ENCODE data around the gene BASP1.

The BASP1 gene, protein sequence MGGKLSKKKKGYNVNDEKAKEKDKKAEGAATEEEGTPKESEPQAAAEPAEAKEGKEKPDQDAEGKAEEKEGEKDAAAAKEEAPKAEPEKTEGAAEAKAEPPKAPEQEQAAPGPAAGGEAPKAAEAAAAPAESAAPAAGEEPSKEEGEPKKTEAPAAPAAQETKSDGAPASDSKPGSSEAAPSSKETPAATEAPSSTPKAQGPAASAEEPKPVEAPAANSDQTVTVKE

DNA sequence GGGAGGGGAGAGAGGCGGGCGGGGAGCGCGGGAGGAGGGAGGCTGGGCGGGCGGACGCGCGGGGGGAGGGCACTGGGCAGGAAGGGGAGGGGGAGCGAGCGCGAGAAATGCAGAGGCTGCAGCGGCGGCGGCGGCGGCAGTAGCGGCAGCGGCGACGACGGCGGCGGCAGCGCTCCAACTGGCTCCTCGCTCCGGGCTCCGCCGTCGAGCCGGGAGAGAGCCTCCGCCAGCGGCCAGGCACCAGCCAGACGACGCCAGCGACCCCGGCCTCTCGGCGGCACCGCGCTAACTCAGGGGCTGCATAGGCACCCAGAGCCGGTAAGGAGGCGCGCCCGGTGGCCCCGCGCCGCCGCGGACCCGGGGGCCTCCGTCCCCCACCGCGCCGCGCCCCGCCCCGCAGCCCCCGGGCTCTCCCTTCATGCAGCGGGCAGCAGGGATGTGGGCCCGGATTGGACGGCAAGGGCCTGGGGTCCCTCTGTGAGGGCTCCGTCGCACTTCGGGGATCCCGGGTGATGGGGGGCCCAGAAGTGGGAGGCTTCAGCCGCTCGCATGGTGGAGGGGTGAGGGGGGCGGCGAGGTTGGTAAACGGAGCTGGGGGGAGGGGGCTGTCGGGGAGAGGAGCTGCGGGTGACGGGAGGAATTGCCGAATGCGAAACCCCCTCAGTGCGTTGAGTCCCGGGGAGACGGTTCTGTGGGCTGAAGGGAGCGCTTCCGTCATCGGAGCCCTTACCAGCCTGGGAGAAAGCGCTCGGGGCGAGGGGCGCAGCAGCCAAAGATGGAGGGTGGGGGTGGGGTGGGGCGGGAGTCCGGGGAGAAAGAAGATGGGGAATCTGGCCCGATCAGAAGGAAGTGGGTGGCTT is at the start of gene BASP1:
Gene BASP1, plus strand, starts transcription at position 139 of the 860 bp plus-strand sequence. CDS start 57,586 bp downstream, outside the sequence.
- no peak for DNase-seq (ENCODE audit: low read depth in 2 of 2)

GRCh38 chr5:17169507-17169906 is 47.9 kb upstream of the BASP1 start:
- DNase-seq (ENCODE audit: low read depth in 2 of 2): no peak

DNA sequence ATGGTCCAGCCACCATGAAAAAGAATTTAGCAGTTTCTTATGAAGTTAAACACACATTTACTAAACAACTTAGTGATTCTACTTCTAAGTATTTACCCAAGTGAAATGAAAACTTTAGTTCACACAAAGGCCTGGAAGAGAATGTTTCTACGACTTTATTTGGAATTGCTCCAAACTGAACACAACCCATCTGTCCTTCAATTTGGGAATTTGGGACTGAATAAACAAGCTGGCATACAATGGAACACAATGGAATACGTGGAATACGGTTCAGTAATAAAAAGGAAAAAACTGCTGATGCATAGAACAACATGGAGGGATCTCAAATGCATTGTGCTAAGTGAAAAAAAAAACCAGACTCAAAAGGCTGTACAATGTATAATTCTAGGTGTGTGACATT is 44.6 kb upstream of the BASP1 start:
- DNase-seq (ENCODE audit: low read depth in 2 of 2): no peak

DNA sequence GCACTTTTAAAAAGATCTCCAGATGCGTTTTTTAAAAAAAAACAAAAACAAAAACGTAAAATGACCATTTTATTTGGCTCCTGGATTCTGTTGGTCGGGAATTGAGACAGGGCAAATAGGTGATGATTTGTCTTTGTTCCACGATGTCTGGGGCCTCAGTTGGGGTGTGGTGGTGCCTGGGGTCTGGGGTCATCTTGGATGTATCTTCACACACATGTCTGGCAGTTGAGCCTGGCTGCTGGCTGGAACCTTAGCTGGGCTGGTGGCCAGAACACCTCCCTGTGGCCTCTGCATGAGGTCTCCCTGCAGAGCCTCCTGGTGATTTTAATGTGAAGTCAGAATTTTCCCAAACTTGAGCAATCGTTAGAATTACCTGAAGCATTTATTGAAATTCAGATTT is 42.5 kb upstream of the BASP1 start:
- DNase-seq (ENCODE audit: low read depth in 2 of 2): no peak

DNA sequence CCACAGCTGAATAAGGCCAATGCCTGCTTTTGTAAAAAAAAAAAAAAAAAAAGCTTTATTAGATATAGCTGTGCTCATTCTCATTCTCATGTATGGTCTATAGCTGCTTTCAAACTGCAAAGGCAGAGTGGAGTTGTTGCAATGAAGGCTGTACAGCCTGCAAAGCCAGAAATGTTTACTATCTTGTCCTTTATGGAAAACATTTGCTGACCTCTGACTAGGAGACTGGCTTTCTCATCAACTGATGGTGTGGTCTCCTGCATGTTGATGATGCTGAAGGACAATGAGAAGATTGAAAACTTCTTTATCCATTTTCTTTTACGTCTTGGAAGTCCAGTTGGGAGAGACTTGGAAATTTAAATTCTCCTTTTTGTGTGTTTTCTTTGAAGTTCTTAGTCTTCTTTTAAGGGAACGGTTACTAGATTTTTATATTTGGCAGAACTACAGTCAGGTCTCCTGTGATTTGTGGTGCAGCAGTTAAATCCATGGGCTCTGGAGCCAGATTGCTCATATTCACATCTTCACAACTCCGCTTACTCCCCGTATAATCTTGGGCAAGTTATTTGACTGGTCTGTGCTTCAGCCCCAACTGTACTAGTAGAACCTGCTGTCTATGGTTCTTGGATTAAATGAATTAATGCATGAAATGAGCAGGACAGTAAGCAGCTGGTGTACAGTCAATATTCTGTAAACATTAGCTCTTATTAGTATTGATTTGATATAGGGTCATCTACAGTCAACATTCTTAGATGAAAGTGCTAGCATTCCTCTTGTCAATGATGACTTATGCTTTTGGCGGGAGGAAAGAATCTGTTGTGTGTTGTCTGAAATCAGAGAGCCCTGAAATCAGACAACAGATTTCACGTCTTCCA is 39.7 kb upstream of the BASP1 start:
- no peak for DNase-seq (ENCODE audit: low read depth in 2 of 2)

- DNase-seq (ENCODE audit: low read depth in 2 of 2): no peak
Measured at GRCh38 chr5:17178373-17178675, 39.1 kb upstream of the BASP1 start.

- DNase-seq (ENCODE audit: low read depth in 2 of 2): no peak
Measured at GRCh38 chr5:17180330-17180843, 37.0 kb upstream of the BASP1 start.

DNA sequence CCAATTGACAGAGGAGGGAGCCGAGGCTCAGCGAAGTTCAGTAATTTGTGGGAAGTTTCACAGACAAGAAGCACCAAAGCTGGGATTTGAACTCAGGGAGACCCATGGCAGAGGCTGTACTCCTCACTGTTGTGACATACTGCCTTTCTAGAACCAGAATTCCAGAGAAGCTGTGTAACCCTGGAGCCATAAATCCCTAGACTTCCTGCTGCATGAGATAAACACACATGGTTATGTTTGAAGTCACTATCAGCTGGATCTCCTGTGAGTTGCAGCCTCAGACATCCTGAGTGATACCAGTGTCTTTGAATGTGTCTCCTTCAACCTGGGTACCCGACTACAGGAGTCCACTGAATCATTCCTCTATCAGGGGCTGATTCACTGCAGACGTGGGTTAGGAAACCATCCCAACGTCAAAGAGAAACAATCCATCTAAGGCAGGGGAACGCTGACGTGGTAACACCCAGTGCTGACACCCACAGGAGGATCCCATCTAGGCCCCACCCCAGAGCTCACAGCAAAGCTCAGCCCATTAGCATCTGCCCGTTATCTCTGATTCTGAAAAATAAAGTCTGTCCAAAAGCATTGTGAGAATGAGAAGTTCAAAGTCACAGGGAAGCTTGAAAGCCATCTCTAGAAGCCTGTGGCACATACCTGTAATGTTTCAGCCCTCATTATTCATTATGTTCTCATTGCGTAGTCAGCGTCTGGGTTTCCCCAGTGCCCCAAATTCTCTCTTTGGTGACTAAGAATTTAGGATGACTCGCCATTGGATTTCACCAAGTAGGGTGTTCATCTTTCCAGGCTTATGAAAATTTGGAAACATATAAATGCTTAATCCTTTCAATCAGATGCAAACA is 36.3 kb upstream of the BASP1 start:
- peak; percentile 2 to 8 for DNase-seq (ENCODE audit: low read depth in 2 of 2)

GRCh38 chr5:17182494-17182893 is 34.9 kb upstream of the BASP1 start:
- no peak for DNase-seq (ENCODE audit: low read depth in 2 of 2)

DNA sequence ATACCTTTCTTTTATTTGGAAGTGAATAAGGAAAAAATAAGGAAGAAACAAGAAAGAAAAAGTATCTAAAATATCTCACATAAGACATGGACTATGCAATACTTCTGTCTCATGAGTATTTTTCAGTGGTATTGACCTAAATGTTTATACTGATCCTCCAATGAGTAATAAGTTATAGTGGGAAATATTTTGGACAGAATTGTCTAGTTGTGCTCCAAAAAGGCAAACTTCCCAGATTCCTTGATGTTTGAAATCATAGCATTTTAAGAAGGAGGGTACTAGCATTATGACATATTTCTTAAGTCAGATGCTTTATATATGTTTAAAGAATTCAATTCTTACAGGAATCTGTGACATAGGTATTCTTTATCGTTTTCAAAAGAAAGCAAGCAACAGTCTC is 34.5 kb upstream of the BASP1 start:
- no peak for DNase-seq (ENCODE audit: low read depth in 2 of 2)

DNA sequence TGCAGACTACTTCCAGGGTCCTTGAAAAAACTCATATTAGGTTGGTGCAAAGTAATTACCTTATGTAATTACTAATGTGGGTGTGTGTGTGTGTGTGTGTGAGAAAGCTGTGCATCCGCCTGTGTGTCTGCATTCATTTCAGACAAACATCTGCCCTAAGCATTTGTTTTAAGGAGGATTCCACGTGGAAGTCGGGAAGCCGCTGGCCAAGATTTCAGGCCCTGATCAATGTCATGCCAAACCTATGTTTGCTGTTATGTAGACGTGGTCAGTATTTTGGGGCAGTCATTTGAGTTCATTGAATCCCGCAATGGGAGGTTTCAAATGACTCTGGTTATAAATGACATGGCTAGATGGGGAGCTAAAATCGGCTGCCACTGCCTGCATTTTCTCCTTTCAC is 33.6 kb upstream of the BASP1 start:
- DNase-seq (ENCODE audit: low read depth in 2 of 2): no peak

DNA sequence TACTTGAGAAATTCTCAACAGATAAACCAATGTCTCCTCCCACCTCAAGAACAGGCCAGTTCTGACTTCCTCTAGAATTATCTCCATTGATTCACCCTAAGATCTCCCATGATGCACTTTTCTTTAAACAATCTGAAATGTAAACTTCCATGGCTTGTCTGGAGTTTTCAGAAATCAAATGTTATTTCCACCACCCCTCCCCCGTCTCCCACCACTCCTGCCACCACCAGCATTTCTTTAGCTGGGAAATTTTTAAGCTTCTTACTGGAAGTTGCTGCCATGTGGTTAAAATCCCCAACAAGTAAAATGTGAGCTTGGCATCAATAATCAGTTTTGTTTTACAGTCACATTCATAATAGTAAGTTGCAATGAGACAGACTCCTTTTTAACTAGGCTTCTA is 32.8 kb upstream of the BASP1 start:
- no peak for DNase-seq (ENCODE audit: low read depth in 2 of 2)

DNA sequence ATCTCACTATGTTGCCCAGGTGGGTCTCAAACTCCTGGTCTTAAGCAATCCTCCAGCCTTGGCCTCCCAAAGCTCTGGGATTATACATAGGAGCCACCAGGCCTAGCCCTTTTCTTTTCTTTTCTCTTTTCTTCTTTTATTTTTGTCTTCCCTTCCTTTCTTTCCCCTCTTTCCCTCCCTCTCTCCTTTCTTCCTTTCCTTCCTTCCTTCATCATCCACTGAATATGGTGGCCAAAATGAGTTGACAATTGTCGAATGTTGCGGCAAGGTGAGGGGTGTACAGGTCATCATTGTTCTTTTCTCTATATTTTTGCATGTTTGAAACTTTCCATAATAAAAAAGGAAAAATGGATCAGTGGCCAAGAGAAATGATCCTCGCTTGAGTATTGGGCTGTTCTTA is 32.1 kb upstream of the BASP1 start:
- no peak for DNase-seq (ENCODE audit: low read depth in 2 of 2)

DNA sequence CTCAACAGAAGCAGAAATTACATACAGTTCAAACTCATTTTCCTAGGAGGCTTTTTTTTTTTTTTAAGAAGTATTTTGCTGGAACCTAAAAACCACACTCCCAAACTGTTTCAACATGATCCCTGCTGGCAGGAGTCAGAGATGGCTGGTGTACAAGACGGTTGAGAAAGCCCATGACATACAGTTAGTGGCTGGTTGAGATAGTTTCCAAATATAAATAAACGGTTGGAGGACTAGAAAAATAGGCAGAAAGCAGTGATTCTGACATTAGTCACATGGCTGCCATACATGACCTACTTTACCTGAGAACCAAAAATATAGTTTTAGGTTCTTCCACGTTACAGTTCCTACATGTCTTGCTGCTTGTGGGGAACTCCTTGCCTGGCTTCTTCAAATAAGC is 31.7 kb upstream of the BASP1 start:
- no peak for DNase-seq (ENCODE audit: low read depth in 2 of 2)

DNA sequence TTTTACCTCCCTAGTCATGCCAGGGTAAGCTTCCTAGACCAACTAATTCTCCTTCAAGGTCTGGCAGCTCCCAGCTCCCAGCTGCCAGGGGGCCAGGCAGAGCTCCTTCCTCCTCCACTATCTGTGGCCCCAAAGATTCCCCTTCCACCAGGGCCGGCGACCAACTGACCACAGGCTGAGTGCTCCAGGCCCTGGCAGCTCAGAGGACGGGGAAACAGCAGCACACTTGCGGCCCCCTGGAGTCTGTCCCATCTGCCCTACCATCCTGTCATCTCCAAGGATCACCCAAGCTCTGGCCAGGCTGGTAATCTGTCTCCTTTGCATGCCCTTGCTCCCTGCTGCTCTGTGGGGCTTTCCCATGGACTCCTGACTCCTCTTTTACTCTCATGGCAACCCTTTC is 31.2 kb upstream of the BASP1 start:
- DNase-seq (ENCODE audit: low read depth in 2 of 2): no peak

DNA sequence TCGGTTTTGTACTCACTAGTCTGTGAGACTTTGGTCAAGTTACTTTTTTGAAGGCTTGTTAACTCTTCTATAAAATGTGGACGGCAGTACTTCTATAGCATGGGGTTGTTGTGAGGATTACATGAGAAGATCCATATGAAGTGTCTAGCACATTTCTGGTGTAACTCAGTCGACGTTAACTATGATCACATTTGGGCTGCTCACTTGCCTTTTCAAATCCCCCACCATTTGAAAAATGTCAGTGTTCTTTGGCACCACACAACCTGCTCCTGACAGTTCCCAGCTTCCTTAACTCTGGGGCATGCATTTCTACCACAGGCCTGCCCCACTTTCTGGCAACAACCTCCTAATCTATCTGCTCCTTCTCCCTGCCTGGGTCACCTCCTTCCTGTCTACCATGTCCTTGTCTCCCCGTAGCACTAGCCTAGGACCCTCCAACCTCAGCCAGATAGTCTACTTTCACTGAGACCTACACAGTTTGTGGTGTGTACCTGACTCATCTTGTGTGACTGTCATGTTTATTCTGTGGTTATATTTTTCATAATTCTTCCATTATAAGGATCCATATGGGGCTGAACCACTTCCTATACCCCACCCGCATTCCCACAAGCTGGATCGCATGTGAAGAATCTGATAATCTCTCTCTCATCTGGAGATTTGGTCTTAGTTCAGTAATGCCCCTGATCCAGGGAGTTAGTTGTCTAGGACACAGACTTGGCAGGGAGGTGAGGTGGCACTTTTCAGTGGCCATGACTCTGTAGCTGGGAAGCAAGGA is 30.2 kb upstream of the BASP1 start:
- no peak for DNase-seq (ENCODE audit: low read depth in 2 of 2)

GRCh38 chr5:17187786-17188170 is 29.7 kb upstream of the BASP1 start:
- no peak for DNase-seq (ENCODE audit: low read depth in 2 of 2)

DNA sequence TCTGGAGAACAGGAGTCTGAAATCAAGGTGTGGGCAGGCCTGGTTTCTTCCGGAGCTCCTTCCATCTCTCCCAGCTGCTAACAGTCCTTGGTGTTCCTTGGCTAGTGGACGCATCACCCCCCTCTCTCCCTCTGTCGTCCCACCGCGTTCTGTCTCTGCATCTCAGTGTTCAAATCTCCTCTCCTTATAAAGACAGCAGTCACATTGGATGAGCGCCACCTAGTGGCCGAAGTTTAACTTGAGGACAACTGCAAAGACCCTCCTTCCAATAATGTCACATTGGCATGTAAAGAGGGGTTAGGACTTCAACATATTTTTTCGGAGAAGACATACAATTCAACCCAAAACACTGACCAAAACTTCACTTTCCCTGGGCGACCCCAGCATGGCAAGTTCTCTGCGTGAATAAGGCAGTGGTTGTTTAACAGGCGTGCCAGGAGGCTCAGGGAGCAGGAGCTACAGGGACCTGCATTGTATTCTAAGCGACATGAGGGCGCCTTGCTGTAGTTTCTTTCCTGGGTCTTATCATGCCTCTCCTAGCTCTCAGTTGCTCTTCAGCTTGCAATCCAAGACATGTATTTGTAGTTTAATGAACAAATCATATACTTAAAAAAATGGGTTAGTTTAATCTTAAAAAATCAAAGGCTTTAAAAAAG is 27.9 kb upstream of the BASP1 start:
- peak; percentile 55 to 78 for DNase-seq (ENCODE audit: low read depth in 2 of 2)

DNA sequence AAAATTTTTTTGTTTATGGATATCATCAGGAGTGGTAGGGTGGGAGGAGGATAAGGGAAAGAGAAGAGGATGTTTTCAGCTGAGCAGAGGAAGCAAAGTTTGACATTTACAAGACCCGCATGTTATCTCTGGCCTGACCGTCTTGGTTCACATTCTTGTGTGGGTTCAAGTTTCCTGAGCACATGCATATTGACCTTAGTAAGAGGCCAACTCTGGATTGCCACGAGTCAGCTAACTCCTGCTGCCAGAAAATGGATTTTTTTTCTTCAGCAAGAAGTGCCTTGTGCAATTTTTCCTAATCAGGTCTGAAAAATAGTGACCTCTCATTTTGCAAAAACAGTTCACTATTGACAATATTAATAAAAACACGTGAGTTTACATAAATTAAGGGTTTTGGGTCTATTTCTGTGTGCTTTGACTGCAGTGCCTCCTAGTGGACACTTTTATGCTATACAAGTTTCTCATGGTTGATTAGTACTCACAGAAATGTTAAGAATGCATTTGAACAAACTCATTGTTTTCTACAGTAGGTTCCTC is 27.1 kb upstream of the BASP1 start:
- no peak for DNase-seq (ENCODE audit: low read depth in 2 of 2)

Data from stimulated activated CD4-positive, alpha-beta T cell treated with anti-CD3 and anti-CD28 coated beads, Interleukin-4, amount 100 ng/mL, for 48 hours (primary cell).